Skeletal muscle satellite cell (primary cell): ENCODE results near the gene ZSCAN2.
"Not testable (repeated sequence)": the region's sequence is repeated elsewhere in the genome, so short reads cannot be mapped to it uniquely, and the experiment has no call there.

Experiments
- H3K27me3 ChIP-seq: 2 replicates; pipeline ENCODE4 v1.7.0; 2013; ENCODE audit warnings: low read length; ENCODE audit not compliant: control insufficient read depth, insufficient read depth
- H3K36me3 ChIP-seq: 2 replicates; pipeline ENCODE4 v1.7.0; 2013; ENCODE audit warnings: mild to moderate bottlenecking, control low read depth, low read length; ENCODE audit not compliant: insufficient read depth
- H3K4me1 ChIP-seq: 2 replicates; pipeline ENCODE4 v1.7.0; 2013; ENCODE audit warnings: low read length; ENCODE audit not compliant: control insufficient read depth, insufficient read depth
- H3K4me2 ChIP-seq: 2 replicates; pipeline ENCODE4 v1.7.0; 2013; ENCODE audit warnings: mild to moderate bottlenecking, low read length
- H3K4me3 ChIP-seq: 2 replicates; pipeline ENCODE4 v1.7.0; 2013; ENCODE audit warnings: low read length
- H3K9ac ChIP-seq: 2 replicates; pipeline ENCODE4 v1.7.0; 2013; ENCODE audit warnings: mild to moderate bottlenecking, low read depth, low read length, moderate library complexity
- H3K9me3 ChIP-seq: replicated peaks from 2 replicates; pipeline ENCODE4 v1.7.0; 2013; ENCODE audit warnings: mild to moderate bottlenecking, control low read depth, low read length

The ZSCAN2 gene

GRCh38 chr15:84582583-84583157 lies 18.1 kb upstream of the ZSCAN2 start:
- no peaks in the 10 kb centered on the region for H3K36me3 ChIP-seq
- H3K4me2 ChIP-seq: no peak overlapping the region
- H3K9ac ChIP-seq: no peak overlapping the region
- H3K4me3 ChIP-seq: no peak overlapping the region
- H3K4me1 ChIP-seq: peaks cover 7% of the 10 kb centered on the region
- H3K27me3 ChIP-seq: peaks cover 6% of the 10 kb centered on the region
- no peaks in the 10 kb centered on the region for H3K9me3 ChIP-seq

GRCh38 chr15:84583921-84584320 lies 16.9 kb upstream of the ZSCAN2 start:
- H3K36me3 ChIP-seq, H3K9me3 ChIP-seq, H3K9ac ChIP-seq, H3K4me2 ChIP-seq, H3K4me3 ChIP-seq, H3K27me3 ChIP-seq: not testable (repeated sequence)
- peaks cover 13% of the 10 kb centered on the region for H3K4me1 ChIP-seq

GRCh38 chr15:84586696-84587095 lies 14.1 kb upstream of the ZSCAN2 start:
- no peak overlapping the region for H3K9ac ChIP-seq
- H3K4me1 ChIP-seq: peaks cover 8% of the 10 kb centered on the region
- peaks cover 6% of the 10 kb centered on the region for H3K27me3 ChIP-seq
- no peak overlapping the region for H3K4me2 ChIP-seq
- H3K4me3 ChIP-seq: no peak overlapping the region
- no peaks in the 10 kb centered on the region for H3K36me3 ChIP-seq
- no peaks in the 10 kb centered on the region for H3K9me3 ChIP-seq

GRCh38 chr15:84588053-84588874 lies 12.5 kb upstream of the ZSCAN2 start:
- Histone ChIP-seq H3K4me3 (peak overlapping the region; percentile 64), H3K4me1 (peaks cover 8% of the 10 kb centered on the region), H3K9ac (peak overlapping the region; percentile 48), H3K36me3 (no peaks in the 10 kb centered on the region), H3K9me3 (no peaks in the 10 kb centered on the region), H3K27me3 (peaks cover 12% of the 10 kb centered on the region), H3K4me2 (peak overlapping the region; percentile 86)

- Histone ChIP-seq H3K4me1 (peaks cover 8% of the 10 kb centered on the region), H3K4me2 (no peak overlapping the region), H3K4me3 (no peak overlapping the region), H3K27me3 (peaks cover 23% of the 10 kb centered on the region), H3K9ac (no peak overlapping the region), H3K36me3 (no peaks in the 10 kb centered on the region), H3K9me3 (no peaks in the 10 kb centered on the region)
Observed at GRCh38 chr15:84590406-84590805, 10.4 kb upstream of the ZSCAN2 start.

- Histone ChIP-seq H3K36me3 (no peaks in the 10 kb centered on the region), H3K9me3 (no peaks in the 10 kb centered on the region), H3K27me3 (peaks cover 32% of the 10 kb centered on the region), H3K4me3 (no peak overlapping the region), H3K4me1 (peaks cover 8% of the 10 kb centered on the region), H3K9ac (no peak overlapping the region), H3K4me2 (no peak overlapping the region)
Observed at GRCh38 chr15:84591815-84592214, 9.0 kb upstream of the ZSCAN2 start.

GRCh38 chr15:84594617-84595290 lies 6.1 kb upstream of the ZSCAN2 start:
- H3K36me3 ChIP-seq: no peaks in the 10 kb centered on the region
- H3K4me1 ChIP-seq: no peaks in the 10 kb centered on the region
- H3K27me3 ChIP-seq: peaks cover 36% of the 10 kb centered on the region
- no peak overlapping the region for H3K4me3 ChIP-seq
- H3K9ac ChIP-seq: no peak overlapping the region
- no peak overlapping the region for H3K4me2 ChIP-seq
- no peaks in the 10 kb centered on the region for H3K9me3 ChIP-seq

- Histone ChIP-seq H3K4me2 (no peak overlapping the region), H3K36me3 (no peaks in the 10 kb centered on the region), H3K27me3 (peaks cover 36% of the 10 kb centered on the region), H3K9me3 (no peaks in the 10 kb centered on the region), H3K4me3 (no peak overlapping the region), H3K9ac (no peak overlapping the region), H3K4me1 (no peaks in the 10 kb centered on the region)
Observed at GRCh38 chr15:84595660-84596059, 5.1 kb upstream of the ZSCAN2 start.

- Histone ChIP-seq H3K4me3 (no peak overlapping the region), H3K27me3 (peaks cover 36% of the 10 kb centered on the region), H3K9me3 (no peaks in the 10 kb centered on the region), H3K9ac (no peak overlapping the region), H3K4me1 (peaks cover 2% of the 10 kb centered on the region), H3K36me3 (no peaks in the 10 kb centered on the region), H3K4me2 (no peak overlapping the region)
Observed at GRCh38 chr15:84597296-84597695, 3.5 kb upstream of the ZSCAN2 start.

GRCh38 chr15:84598250-84598649 lies 2.6 kb upstream of the ZSCAN2 start:
- H3K4me3 ChIP-seq: no peak overlapping the region
- no peak overlapping the region for H3K4me2 ChIP-seq

GRCh38 chr15:84598993-84599392 lies 1.8 kb upstream of the ZSCAN2 start:
- H3K4me1 ChIP-seq: peaks cover 2% of the 10 kb centered on the region
- no peak overlapping the region for H3K4me3 ChIP-seq
- peaks cover under 1% of the 10 kb centered on the region for H3K36me3 ChIP-seq
- H3K27me3 ChIP-seq: peaks cover 25% of the 10 kb centered on the region
- no peaks in the 10 kb centered on the region for H3K9me3 ChIP-seq
- H3K9ac ChIP-seq: no peak overlapping the region
- no peak overlapping the region for H3K4me2 ChIP-seq

More at GRCh38 chr15:84598250-84598649, 2.6 kb upstream of the ZSCAN2 start:
- Histone ChIP-seq H3K27me3 (peaks cover 30% of the 10 kb centered on the region), H3K9ac (no peak overlapping the region), H3K36me3 (no peaks in the 10 kb centered on the region), H3K4me1 (peaks cover 2% of the 10 kb centered on the region), H3K9me3 (no peaks in the 10 kb centered on the region)
